DOHH2 (cell line): Measurements from ENCODE around the gene FDXR.

Experiments
- CTCF ChIP-seq: fragments of 200-600 bp; sonication (generic); IDR thresholded peaks from one replicate; pipeline ENCODE4 v1.5.1; 2014; ENCODE audit warnings: antibody characterized with exemption, mild to moderate bottlenecking, low read depth, low read length; ENCODE audit not compliant: poor library complexity, severe bottlenecking
- EZH2phosphoT487 ChIP-seq: fragments of 200-600 bp; sonication (generic); IDR thresholded peaks from 2 replicates; pipeline ENCODE4 v1.6.1; 2017; ENCODE audit warnings: borderline replicate concordance, mild to moderate bottlenecking, antibody characterized with exemption, low read length, moderate library complexity, mixed read lengths

GRCh38 chr17:74922172-74922571, 49.4 kb upstream of the FDXR start:
- TF ChIP-seq EZH2phosphoT487 (no peak), CTCF (no peak)
